IMR-90 (cell line): ENCODE measurements around the gene FRS3. TPM values are rescaled to one million over a fixed set of nuclear protein-coding genes. Genes with fewer than 3 reads are reported as not detected.

Experiments
- ATAC-seq: fragments of 200-7000 bp; cut with Tn5 transposase; 2 replicates; pipeline ENCODE4 v1.9.1; 2020; ENCODE audit warnings: low read depth, mild to moderate bottlenecking, moderate library complexity
- BruUV-seq: library from RNA; stranded (reverse); fragments of 400-500 nt; replicated peaks from 2 replicates; lab custom pipeline; 2021; lab: Mats Ljungman, UMichigan
- CTCF ChIA-PET: fragments of 300-600 bp; formaldehyde crosslinking; extraction: SDS; loops from one replicate; lab custom pipeline; 2021; ENCODE audit warnings: antibody characterized with exemption; lab: Yijun Ruan, JAX
- POLR2A ChIA-PET: fragments of 300-600 bp; sonication (Branson Sonifier 250); formaldehyde crosslinking; loops from one replicate; lab custom pipeline; 2022; ENCODE audit warnings: antibody characterized with exemption; ENCODE audit not compliant: unreplicated experiment; lab: Charles Lee
- DNase-seq: peaks from one replicate; pipeline ENCODE4 v3.0.0; 2013
- H2AFZ ChIP-seq: replicated peaks from 2 replicates; pipeline ENCODE3; 2013; ENCODE audit warnings: low read length, mild to moderate bottlenecking; ENCODE audit not compliant: poor library complexity
- H2AK5ac ChIP-seq: 2 replicates; pipeline ENCODE4 v1.6.1; 2013; ENCODE audit warnings: low read depth, low read length, inconsistent platforms
- H2AK9ac ChIP-seq: replicated peaks from 2 replicates; pipeline ENCODE3; 2013; ENCODE audit warnings: mild to moderate bottlenecking, low read depth, low read length, moderate library complexity; ENCODE audit not compliant: poor library complexity
- H2BK120ac ChIP-seq: 2 replicates; pipeline ENCODE4 v1.6.1; 2013; ENCODE audit warnings: low read depth, low read length, inconsistent platforms
- H2BK15ac ChIP-seq: 3 replicates; pipeline ENCODE4 v1.6.1; 2013; ENCODE audit warnings: low read depth, low read length, inconsistent platforms
- H2BK20ac ChIP-seq: 2 replicates; pipeline ENCODE4 v1.6.1; 2013; ENCODE audit warnings: low read depth, mild to moderate bottlenecking, inconsistent platforms, low read length, moderate library complexity
- H2BK5ac ChIP-seq: 2 replicates; pipeline ENCODE4 v1.6.1; 2013; ENCODE audit warnings: mild to moderate bottlenecking, low read depth, low read length, inconsistent platforms; ENCODE audit not compliant: poor library complexity, severe bottlenecking
- H3K14ac ChIP-seq: replicated peaks from 2 replicates; pipeline ENCODE4 v1.6.1; 2013; ENCODE audit warnings: low read depth, low read length, inconsistent platforms
- H3K18ac ChIP-seq: 2 replicates; pipeline ENCODE4 v1.6.1; 2013; ENCODE audit warnings: low read depth, low read length, control low read depth
- H3K23ac ChIP-seq: 2 replicates; pipeline ENCODE4 v1.6.1; 2013; ENCODE audit warnings: low read depth, low read length, inconsistent platforms
- H3K27ac ChIP-seq: 2 replicates; pipeline ENCODE4 v1.5.1; 2013; ENCODE audit warnings: mild to moderate bottlenecking, control low read depth, low read length; ENCODE audit not compliant: insufficient read depth
- H3K27me3 ChIP-seq: 2 replicates; pipeline ENCODE4 v1.6.1; 2013; ENCODE audit warnings: low read length; ENCODE audit not compliant: control insufficient read depth, insufficient read depth
- H3K36me3 ChIP-seq: 2 replicates; pipeline ENCODE4 v1.6.1; 2013; ENCODE audit warnings: low read length, mixed read lengths; ENCODE audit not compliant: control insufficient read depth, insufficient read depth
- H3K4ac ChIP-seq: 2 replicates; pipeline ENCODE4 v1.6.1; 2013; ENCODE audit warnings: low read depth, low read length, inconsistent platforms
- H3K4me1 ChIP-seq: 2 replicates; pipeline ENCODE4 v1.6.1; 2013; ENCODE audit warnings: low read length, mixed read lengths; ENCODE audit not compliant: control insufficient read depth, insufficient read depth
- H3K4me2 ChIP-seq: 2 replicates; pipeline ENCODE4 v1.6.1; 2013; ENCODE audit warnings: low read depth, mild to moderate bottlenecking, control low read depth, low read length, moderate library complexity
- H3K4me3 ChIP-seq: 2 replicates; pipeline ENCODE4 v1.5.1; 2013; ENCODE audit warnings: low read depth, mild to moderate bottlenecking, control low read depth, low read length, moderate library complexity; ENCODE audit not compliant: insufficient read depth
- H3K56ac ChIP-seq: 2 replicates; pipeline ENCODE4 v1.6.1; 2013; ENCODE audit warnings: low read length, inconsistent platforms; ENCODE audit not compliant: insufficient read depth; ENCODE audit errors: extremely low read depth
- H3K79me1 ChIP-seq, 2 experiments: 2 replicates each; pipeline ENCODE4 v1.6.1; 2013; ENCODE audit warnings: low read length in 2 of 2, inconsistent platforms in 1 of 2, low read depth in 1 of 2
- H3K9ac ChIP-seq: 2 replicates; pipeline ENCODE4 v1.6.1; 2013; ENCODE audit warnings: low read depth, low read length, control low read depth
- H3K9me1 ChIP-seq: 2 replicates; pipeline ENCODE4 v1.6.1; 2013; ENCODE audit warnings: low read length, inconsistent platforms; ENCODE audit not compliant: insufficient read depth
- H3K9me3 ChIP-seq: 2 replicates; pipeline ENCODE4 v1.6.1; 2013; ENCODE audit warnings: low read length; ENCODE audit not compliant: control insufficient read depth, insufficient read depth
- H4K20me1 ChIP-seq: 2 replicates; pipeline ENCODE4 v1.6.1; 2013; ENCODE audit warnings: low read length, inconsistent platforms; ENCODE audit not compliant: insufficient read depth
- H4K5ac ChIP-seq: 2 replicates; pipeline ENCODE4 v1.6.1; 2013; ENCODE audit warnings: mild to moderate bottlenecking, low read depth, low read length, control low read depth
- H4K8ac ChIP-seq, 2 experiments: 2 replicates each; pipeline ENCODE4 v1.6.1; 2013; ENCODE audit warnings: low read depth in 2 of 2, low read length in 2 of 2, control low read depth in 1 of 2, inconsistent platforms in 1 of 2
- H4K91ac ChIP-seq: 2 replicates; pipeline ENCODE4 v1.6.1; 2013; ENCODE audit warnings: low read depth, low read length, inconsistent platforms; ENCODE audit not compliant: insufficient read depth
- BHLHE40 ChIP-seq: fragments of 150-350 bp; IDR thresholded peaks from 2 replicates; pipeline ENCODE4 v1.6.1; 2016; ENCODE audit warnings: mild to moderate bottlenecking, low read depth, low read length
- CTCF ChIP-seq: conservative IDR thresholded peaks from 2 replicates; pipeline ENCODE4 v1.5.1; 2012; ENCODE audit warnings: mild to moderate bottlenecking, low read depth, low read length, improper control_type of control experiment
- FOS ChIP-seq: fragments of 150-350 bp; IDR thresholded peaks from 2 replicates; pipeline ENCODE4 v1.6.1; 2016; ENCODE audit warnings: low read depth, low read length
- MAFK ChIP-seq: IDR thresholded peaks from 2 replicates; pipeline ENCODE4 v1.6.1; 2012; ENCODE audit warnings: low read depth, low read length, improper control_type of control experiment
- MXI1 ChIP-seq: IDR thresholded peaks from 2 replicates; pipeline ENCODE4 v1.6.1; 2012; ENCODE audit warnings: low read depth, mild to moderate bottlenecking, low read length, moderate library complexity, borderline replicate concordance
- RAD21 ChIP-seq: IDR thresholded peaks from 2 replicates; pipeline ENCODE4 v1.6.1; 2012; ENCODE audit warnings: low read length, improper control_type of control experiment
- RFX5 ChIP-seq: IDR thresholded peaks from 2 replicates; pipeline ENCODE4 v1.8.0; 2012; ENCODE audit warnings: low read depth, mild to moderate bottlenecking, low read length, moderate library complexity
- WGBS, 2 experiments: methylation state at CpG; one replicate each; pipeline versions ENCODE4 v1.1.5 to v1.1.7; 2013; ENCODE audit warnings: missing lambda C conversion rate in 2 of 2; ENCODE audit not compliant: insufficient read length in 1 of 2; ENCODE audit errors: extremely low coverage in 2 of 2; 5-methylcytosine and 5-hydroxymethylcytosine counted together
- dilution Hi-C: fragments of 300-500 bp; cut with HindIII; formaldehyde crosslinking; loops from one replicate; pipeline ENCODE4 v1.14.3; 2018; ENCODE audit warnings: low sequenced_read_pairs; ENCODE audit not compliant: unreplicated experiment
- in situ Hi-C: fragments of 300-500 bp; cut with MboI; formaldehyde crosslinking; loops from 3 replicates; pipeline ENCODE4 v1.14.3; 2019; ENCODE audit warnings: low sequenced_read_pairs, inconsistent platforms, mixed read lengths
- intact Hi-C: fragments of 100-400 bp; cut with micrococcal nuclease; formaldehyde crosslinking; loops from 2 replicates; pipeline ENCODE4 v1.10.0; 2022
- polyA plus RNA-seq, 3 experiments: library from polyadenylated mRNA; depleted of rRNA; stranded (reverse); fragments of >200 nt; gene quantifications; 2 replicates each; pipeline ENCODE4 v1.2.3, GENCODE V29; 2012; ENCODE audit warnings: low replicate concordance in 1 of 3
- total RNA-seq: library from RNA; depleted of rRNA; stranded (reverse); fragments of >200 nt; gene quantifications from 2 replicates; pipeline ENCODE4 v1.2.3, GENCODE V29; 2012

FRS3 gene
- total and polyA plus RNA-seq, 2 of the 4 experiments (the other 2 are of a cell fraction) = 0.54 to 3.8 TPM

DNA sequence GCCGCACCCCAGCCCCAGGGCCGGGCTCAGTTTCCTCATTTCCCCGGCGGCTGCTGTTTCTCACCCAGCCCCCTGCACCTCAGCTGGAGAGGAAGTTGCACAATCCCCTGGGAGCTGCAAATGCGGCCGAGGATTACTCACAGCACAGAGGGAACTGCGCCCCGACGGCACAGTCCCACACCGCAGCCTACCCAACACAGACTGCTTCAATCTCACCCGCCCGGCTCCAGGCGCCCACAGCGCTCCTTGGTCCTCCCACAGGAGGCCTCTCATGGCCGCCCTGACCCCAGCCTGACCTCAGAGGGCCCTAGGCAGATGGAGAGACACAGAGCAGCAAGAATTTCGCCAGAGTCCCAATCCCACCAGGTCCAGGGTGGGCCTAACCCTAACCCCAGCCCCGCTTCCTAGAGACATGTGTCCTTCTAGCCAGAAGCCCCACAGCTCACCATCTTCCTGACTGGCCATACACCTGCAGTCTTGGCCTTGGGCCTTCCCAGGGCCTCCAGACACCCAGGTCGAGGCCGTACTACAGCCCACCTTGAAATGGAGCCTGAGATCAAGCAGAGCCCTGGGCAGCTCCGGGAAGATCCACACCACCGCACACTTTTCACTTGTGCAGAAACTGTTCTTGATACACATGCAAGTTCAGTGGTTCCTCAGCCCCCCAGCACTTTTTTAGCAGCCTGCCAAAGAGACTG lies 56.0 kb downstream of the FRS3 start (continued):
- TF ChIP-seq RAD21 (no peak), MAFK (no peak)

GRCh38 chr6:41722969-41723529 lies 56.7 kb downstream of the FRS3 start:
- dilution Hi-C loops (no loop called here), intact Hi-C loops (no loop called here), in situ Hi-C loops (no loop called here)
- Histone ChIP-seq H4K91ac (peak overlapping the region; percentile 86), H3K4me3 (no peak overlapping the region), H2AK5ac (peak overlapping the region; percentile 99), H3K4me2 (peak overlapping the region; percentile 37), H3K79me1 (peaks cover 6 to 14% of the 10 kb centered on the region in 2 experiments; a peak in 3 of 4 replicates), H2AK9ac (peak overlapping the region; percentile 52), H4K5ac (peak overlapping the region; percentile 66), H2BK20ac (peak overlapping the region; percentile 4; the same call in 1 of the 2 replicates), H3K27ac (peak overlapping the region; percentile 34), H3K27me3 (no peaks in the 10 kb centered on the region), H3K23ac (peak overlapping the region; percentile 28; the same call in 1 of the 2 replicates), H3K9me3 (no peaks in the 10 kb centered on the region), H3K18ac (peak overlapping the region; percentile 45), H3K9ac (peak overlapping the region; percentile 43; the same call in 1 of the 2 replicates), H3K4me1 (peaks cover 14% of the 10 kb centered on the region), H4K20me1 (no peaks in the 10 kb centered on the region), H3K56ac (no peak overlapping the region), H3K14ac (peak overlapping the region; percentile 50; the same call in 1 of the 2 replicates), H2BK5ac (peak overlapping the region; percentile 56), H2BK15ac (peak overlapping the region; percentile 86; the same call in 1 of the 3 replicates), H3K36me3 (no peaks in the 10 kb centered on the region), H2AFZ (peak overlapping the region; percentile 85), H3K9me1 (peaks cover 18% of the 10 kb centered on the region), H3K4ac (peak overlapping the region; percentile 88), H2BK120ac (peak overlapping the region; percentile 54; the same call in 1 of the 2 replicates), H4K8ac (peak overlapping the region; percentile 93 to 98)
- ATAC-seq = no peak; the same call in 1 of the 2 replicates
- POLR2A ChIA-PET = no interaction called here
- BruUV-seq = no TSS peak
- TF ChIP-seq BHLHE40 = no peak
- no peak for TF ChIP-seq RFX5
- TF ChIP-seq CTCF = no peak
- no peak for TF ChIP-seq FOS
- TF ChIP-seq MXI1 = no peak
- no peak for DNase-seq
- 65% methylated on average over 4 of the region's 8 CpGs; no CpG with 5 or more reads in 1 of the 2 experiments for WGBS, 2 experiments
- CTCF ChIA-PET = no interaction called here
